Kidney (tissue), 14 donors: ENCODE results near the gene SLC7A6. TPM values are rescaled to one million over a fixed set of nuclear protein-coding genes. Genes with fewer than 3 reads are reported as not detected.

ENCODE experiments used
- DNase-seq, 5 donors: peaks; one replicate each; pipeline ENCODE4 v3.0.0-alpha.2; 2013 to 2020
- FAIRE-seq: peaks from 2 replicates; lab custom pipeline; 2012; peaks lifted over from hg19 to GRCh38; lab: Jason Lieb, UNC
- H3K27ac ChIP-seq, 2 donors: one replicate each; pipeline ENCODE4 v1.7.0; 2013; ENCODE audit warnings: low read depth in 2 of 2, low read length in 2 of 2, inconsistent platforms in 1 of 2
- H3K27me3 ChIP-seq: one replicate; pipeline ENCODE4 v1.7.1; 2013; ENCODE audit warnings: low read length, inconsistent platforms; ENCODE audit not compliant: control insufficient read depth, insufficient read depth
- H3K36me3 ChIP-seq, 3 donors: one replicate each; pipeline versions ENCODE4 v1.7.0 to v1.7.1; 2013; ENCODE audit warnings: low read length in 3 of 3, control low read depth in 1 of 3, inconsistent platforms in 1 of 3; ENCODE audit not compliant: insufficient read depth in 3 of 3, control insufficient read depth in 2 of 3
- H3K4me1 ChIP-seq, 3 donors: one replicate each; pipeline versions ENCODE4 v1.7.0 to v1.7.1; 2013; ENCODE audit warnings: low read length in 3 of 3, inconsistent platforms in 1 of 3, low read depth in 1 of 3; ENCODE audit not compliant: control insufficient read depth in 2 of 3, insufficient read depth in 2 of 3
- H3K4me3 ChIP-seq, 3 donors: one replicate each; pipeline versions ENCODE4 v1.7.0 to v1.8.1; 2013; ENCODE audit warnings: low read length in 3 of 3, control low read depth in 1 of 3, inconsistent platforms in 1 of 3
- H3K9ac ChIP-seq, 3 donors: one replicate each; pipeline versions ENCODE4 v1.7.0 to v1.7.1; 2013; ENCODE audit warnings: low read length in 3 of 3, control low read depth in 1 of 3, inconsistent platforms in 1 of 3
- H3K9me3 ChIP-seq, 3 donors: one replicate each; pipeline versions ENCODE4 v1.7.0 to v1.7.1; 2013; ENCODE audit warnings: low read length in 3 of 3, control low read depth in 1 of 3, inconsistent platforms in 1 of 3; ENCODE audit not compliant: control insufficient read depth in 2 of 3, insufficient read depth in 1 of 3
- CTCF ChIP-seq: IDR thresholded peaks from 3 replicates; pipeline ENCODE4 v1.5.1; 2012; ENCODE audit warnings: mild to moderate bottlenecking, moderate library complexity, borderline replicate concordance; ENCODE audit not compliant: insufficient read depth; ENCODE audit errors: extremely low read depth
- intact Hi-C: fragments of 100-400 bp; cut with DNase I; formaldehyde crosslinking; loops from one replicate; pipeline ENCODE4 v1.11.1; 2022
- microRNA-seq: library from miRNA; unstranded; fragments of <30 nt; microRNA quantifications from one replicate; pipeline ENCODE4 v1.2.0, GENCODE V29; 2020
- polyA plus RNA-seq: library from polyadenylated mRNA; stranded (reverse); fragments of 350-450 nt; fragmentation: Illumina TruSeq; extraction: RNeasy Lipid Tissue Mini Kit (QIAGEN cat#74804); gene quantifications from one replicate; pipeline ENCODE4 v1.2.3, GENCODE V29; 2014; ENCODE audit warnings: low read depth, low replicate concordance; ENCODE audit not compliant: insufficient read depth
- total RNA-seq: library from RNA; stranded (reverse); fragmentation: NEBNext Ultra II Directional; extraction: Animal tissue kit (Norgen Biotek cat#: 25700); gene quantifications from one replicate; pipeline ENCODE4 v1.2.1, GENCODE V29; 2021
- donor health status: control.
- donor health status: control.
- donor health status: control.
- donor health status: control.
- donor health status: control.
- donor health status: DM: yes; HTN: yes; CAD: no.
- donor health status: Normal renal cell carcinoma (clear cell type).

Gene SLC7A6
- total and polyA plus RNA-seq, 2 donors from 2014 or later: 5.0 to 24.0 TPM

- Histone ChIP-seq H3K36me3 (peaks cover 0 to 38% (median 36%) of the 10 kb centered on the region in 3 donors), H3K27ac (no peak overlapping the region), H3K4me1 (no peaks in the 10 kb centered on the region), H3K4me3 (no peak overlapping the region), H3K9ac (no peak overlapping the region), H3K27me3 (no peaks in the 10 kb centered on the region), H3K9me3 (no peaks in the 10 kb centered on the region)
- intact Hi-C loops: no loop called here
- no peak for FAIRE-seq
- peak in 1 of 5 donors; percentile 39 for DNase-seq
- no peak for TF ChIP-seq CTCF
Observed at GRCh38 chr16:68348639-68349445, 84.5 kb downstream of the SLC7A6 start.

DNA sequence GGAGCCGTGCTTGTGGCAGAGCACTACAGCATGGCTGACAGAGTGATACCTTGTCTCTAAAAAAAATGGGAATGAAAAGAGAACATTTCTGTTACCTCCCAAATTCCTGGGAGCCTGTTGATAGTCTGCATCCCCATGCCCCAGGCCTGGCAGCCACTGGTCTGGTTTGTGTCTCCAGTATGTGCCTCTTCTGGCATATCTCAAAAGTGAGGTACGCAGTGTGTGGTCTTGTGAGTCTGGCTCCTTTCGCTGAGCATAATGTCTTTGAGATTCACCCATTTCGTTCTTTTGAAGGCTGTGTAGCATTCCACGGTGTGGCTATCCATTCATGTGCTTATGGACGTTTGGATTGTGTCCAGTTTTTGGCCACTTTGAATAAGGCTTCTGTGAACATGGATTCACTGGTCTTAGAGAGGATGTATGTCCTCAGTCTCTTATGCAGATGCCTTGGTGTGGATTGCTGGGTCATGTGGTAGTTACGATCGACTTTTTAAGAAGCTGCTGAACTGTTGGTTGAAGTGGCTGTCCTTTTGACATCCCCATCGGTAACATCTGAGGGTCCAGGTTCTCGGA, 85.6 kb downstream of the SLC7A6 start:
- no peaks in the 10 kb centered on the region for H3K4me1 ChIP-seq
- H3K9ac ChIP-seq: no peak overlapping the region
- H3K9me3 ChIP-seq: no peaks in the 10 kb centered on the region
- H3K27me3 ChIP-seq: no peaks in the 10 kb centered on the region
- no peak for FAIRE-seq
- H3K27ac ChIP-seq: no peak overlapping the region
- intact Hi-C loops: no loop called here
- no peak overlapping the region for H3K4me3 ChIP-seq
- DNase-seq: peak in 1 of 5 donors; percentile 34
- H3K36me3 ChIP-seq: peaks cover 0 to 47% (median 38%) of the 10 kb centered on the region in 3 donors
- no peak for TF ChIP-seq CTCF

GRCh38 chr16:68350813-68351350, 86.6 kb downstream of the SLC7A6 start:
- no peak for FAIRE-seq

More at GRCh38 chr16:68350813-68351350, 86.6 kb downstream of the SLC7A6 start:
- no peak overlapping the region for H3K4me3 ChIP-seq
- TF ChIP-seq CTCF: no peak
- peaks cover 0 to under 1% (median 0%) of the 10 kb centered on the region in 3 donors for H3K4me1 ChIP-seq
- no peaks in the 10 kb centered on the region for H3K27me3 ChIP-seq
- no peaks in the 10 kb centered on the region for H3K9me3 ChIP-seq
- intact Hi-C loops: no loop called here
- peak in 1 of 5 donors; percentile 22 for DNase-seq
- no peak overlapping the region for H3K9ac ChIP-seq
- no peak overlapping the region for H3K27ac ChIP-seq
- H3K36me3 ChIP-seq: peaks cover 0 to 42% (median 33%) of the 10 kb centered on the region in 3 donors

Small RNAs within 50 kb of the gene (microRNA-seq; reads per million reads assigned to microRNA genes)
- gene MIR6773: not detected

Other genes with a start within 250 kb of the SLC7A6 start
- gene DPEP2NB, start 248.6 kb upstream of the SLC7A6 start, total RNA-seq: not detected
- gene DPEP2NB, start 248.6 kb upstream of the SLC7A6 start, polyA plus RNA-seq: not detected
- 10.6 TPM for gene DDX28, start 241.3 kb upstream of the SLC7A6 start, total RNA-seq
- 13.1 TPM for gene DDX28, start 241.3 kb upstream of the SLC7A6 start, polyA plus RNA-seq
- 12.5 TPM for gene DUS2, start 241.2 kb upstream of the SLC7A6 start, total RNA-seq
- 12.1 TPM for gene DUS2, start 241.2 kb upstream of the SLC7A6 start, polyA plus RNA-seq
- gene NFATC3, start 179.2 kb upstream of the SLC7A6 start, total RNA-seq: 37.7 TPM
- gene NFATC3, start 179.2 kb upstream of the SLC7A6 start, polyA plus RNA-seq: 15.0 TPM
- gene ESRP2, start 28.4 kb upstream of the SLC7A6 start, total RNA-seq: 32.9 TPM
- 19.1 TPM for gene ESRP2, start 28.4 kb upstream of the SLC7A6 start, polyA plus RNA-seq
- gene PLA2G15, start 19.2 kb upstream of the SLC7A6 start, total RNA-seq: 35.1 TPM
- 44.4 TPM for gene PLA2G15, start 19.2 kb upstream of the SLC7A6 start, polyA plus RNA-seq
- gene SLC7A6OS, start 46.4 kb downstream of the SLC7A6 start, total RNA-seq: 20.3 TPM
- gene SLC7A6OS, start 46.4 kb downstream of the SLC7A6 start, polyA plus RNA-seq: 9.2 TPM
- gene PRMT7, start 46.5 kb downstream of the SLC7A6 start, total RNA-seq: 33.7 TPM
- 20.4 TPM for gene PRMT7, start 46.5 kb downstream of the SLC7A6 start, polyA plus RNA-seq
- gene SMPD3, start 184.0 kb downstream of the SLC7A6 start, total RNA-seq: 0.72 TPM
- 0.28 TPM for gene SMPD3, start 184.0 kb downstream of the SLC7A6 start, polyA plus RNA-seq